T-helper 1 cell treated with Interleukin-12 subunit alpha and Interleukin-12 subunit beta and Interleukin-4 antibody, amounts not matched to agents 30 μg/mL and 1 μg/mL, for 36 hours (primary cell): Measurements from ENCODE around the gene GHITM.
"Not testable (repeated sequence)": the region's sequence is repeated elsewhere in the genome, so short reads cannot be mapped to it uniquely, and the experiment has no call there.

Experiments used
- H3K27ac Mint-ChIP-seq: one replicate; pipeline ENCODE4 v1.8.0; 2021; ENCODE audit warnings: mild to moderate bottlenecking, mixed read lengths
- H3K27me3 Mint-ChIP-seq: one replicate; pipeline ENCODE4 v1.8.0; 2021; ENCODE audit warnings: low read depth, mixed read lengths
- H3K36me3 Mint-ChIP-seq: one replicate; pipeline ENCODE4 v1.8.0; 2021; ENCODE audit warnings: low read depth, mixed read lengths
- H3K4me1 Mint-ChIP-seq: one replicate; pipeline ENCODE4 v1.8.0; 2021; ENCODE audit warnings: low read depth, mixed read lengths
- H3K4me3 Mint-ChIP-seq: one replicate; pipeline ENCODE4 v1.8.0; 2021; ENCODE audit warnings: mild to moderate bottlenecking, moderate library complexity, mixed read lengths
- H3K9me3 Mint-ChIP-seq: one replicate; pipeline ENCODE4 v1.8.0; 2021; ENCODE audit warnings: mixed read lengths

Gene GHITM

DNA sequence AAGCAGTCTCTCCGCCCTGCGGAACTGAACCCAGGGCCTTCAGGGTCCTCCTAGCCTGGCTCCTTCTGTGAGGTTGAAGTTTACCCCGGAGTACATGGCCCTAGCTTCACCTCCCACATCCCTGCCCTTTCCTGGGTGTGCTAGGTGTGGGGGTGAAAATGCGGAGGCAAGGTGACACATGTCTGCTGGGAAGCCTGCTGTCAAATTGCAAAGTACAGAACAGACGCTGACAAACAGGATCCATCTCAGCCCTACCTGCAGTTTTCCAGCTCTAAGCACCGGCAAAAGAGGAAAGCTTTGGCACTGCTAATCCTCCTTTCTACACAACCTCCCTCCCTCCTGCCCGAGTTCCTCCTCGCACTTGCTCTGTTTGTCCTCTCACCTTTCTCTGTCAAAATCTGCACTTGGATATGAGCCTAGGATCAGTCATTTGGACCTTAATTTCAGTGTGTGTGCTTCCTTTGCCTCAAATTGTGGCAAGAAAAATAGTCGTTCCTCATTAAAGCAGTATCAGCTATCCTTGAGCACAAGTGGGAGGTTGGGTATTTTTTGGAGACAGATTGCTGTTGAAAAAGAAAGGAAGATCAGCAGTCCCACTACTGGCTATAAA lies 19.9 kb downstream of the GHITM start:
- Mint-ChIP-seq H3K36me3 (peaks cover 10% of the 10 kb centered on the region), H3K4me1 (peaks cover 10% of the 10 kb centered on the region), H3K9me3 (no peaks in the 10 kb centered on the region), H3K4me3 (no peak overlapping the region), H3K27ac (no peak overlapping the region), H3K27me3 (peaks cover 25% of the 10 kb centered on the region)

DNA sequence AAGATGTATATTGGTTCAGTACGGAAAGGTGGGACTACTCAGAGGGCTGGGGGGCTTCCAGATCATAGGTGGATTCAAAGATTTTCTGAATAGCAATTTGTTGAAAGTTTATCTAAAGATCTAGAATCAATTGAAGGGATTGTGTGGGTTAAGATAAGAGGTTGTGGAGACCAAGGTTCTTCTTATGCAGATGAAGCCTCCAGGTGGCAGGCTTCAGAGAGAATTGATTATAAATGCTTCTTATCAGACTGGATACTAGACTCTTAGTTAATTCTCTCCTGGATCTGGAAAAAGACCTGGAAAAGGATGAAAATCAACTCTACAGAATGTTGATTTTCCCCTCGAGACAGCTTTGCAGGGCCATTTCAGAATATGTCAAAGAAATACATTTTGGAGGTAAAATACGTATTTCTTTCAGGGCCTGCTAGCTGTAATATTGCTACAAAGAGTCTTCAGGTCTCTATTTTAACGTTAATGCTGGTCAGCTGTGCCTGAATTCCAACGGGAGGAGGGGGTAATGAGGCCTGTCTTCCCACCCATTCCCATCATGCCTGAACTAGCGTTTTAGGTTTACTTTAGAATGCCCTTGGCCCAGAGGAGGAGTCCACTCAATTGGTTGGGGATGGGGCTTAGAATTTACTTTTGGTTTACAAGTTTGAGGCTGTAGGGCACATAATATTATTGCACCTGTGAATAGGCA lies 21.5 kb downstream of the GHITM start:
- H3K27ac Mint-ChIP-seq: no peak overlapping the region
- peaks cover 28% of the 10 kb centered on the region for H3K27me3 Mint-ChIP-seq
- H3K9me3 Mint-ChIP-seq: no peaks in the 10 kb centered on the region
- H3K36me3 Mint-ChIP-seq: peaks cover 3% of the 10 kb centered on the region
- H3K4me3 Mint-ChIP-seq: no peak overlapping the region
- peaks cover 10% of the 10 kb centered on the region for H3K4me1 Mint-ChIP-seq

DNA sequence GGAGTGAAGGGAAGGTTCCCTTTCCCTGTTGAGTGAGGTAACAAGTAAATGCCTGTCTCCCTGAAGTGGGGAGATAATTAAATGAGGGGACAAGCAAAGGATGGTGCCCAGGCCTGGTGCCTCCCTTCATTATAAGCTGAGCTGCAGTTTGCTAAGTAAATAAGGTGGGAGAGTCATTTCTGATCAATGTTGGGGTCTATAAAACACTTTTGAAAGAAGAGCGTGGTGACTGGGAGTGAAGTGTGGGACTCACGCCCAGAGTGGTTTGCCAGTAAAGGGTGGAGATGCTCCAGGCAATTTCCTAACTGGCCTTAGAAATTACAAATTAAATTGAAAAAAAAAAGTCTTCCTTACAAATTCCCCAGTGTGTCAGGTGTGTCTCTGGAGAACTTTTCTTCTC lies 24.7 kb downstream of the GHITM start:
- Mint-ChIP-seq H3K4me3 (no peak overlapping the region), H3K4me1 (peaks cover 2% of the 10 kb centered on the region), H3K9me3 (no peaks in the 10 kb centered on the region), H3K36me3 (no peaks in the 10 kb centered on the region), H3K27ac (no peak overlapping the region), H3K27me3 (peaks cover 28% of the 10 kb centered on the region)

DNA sequence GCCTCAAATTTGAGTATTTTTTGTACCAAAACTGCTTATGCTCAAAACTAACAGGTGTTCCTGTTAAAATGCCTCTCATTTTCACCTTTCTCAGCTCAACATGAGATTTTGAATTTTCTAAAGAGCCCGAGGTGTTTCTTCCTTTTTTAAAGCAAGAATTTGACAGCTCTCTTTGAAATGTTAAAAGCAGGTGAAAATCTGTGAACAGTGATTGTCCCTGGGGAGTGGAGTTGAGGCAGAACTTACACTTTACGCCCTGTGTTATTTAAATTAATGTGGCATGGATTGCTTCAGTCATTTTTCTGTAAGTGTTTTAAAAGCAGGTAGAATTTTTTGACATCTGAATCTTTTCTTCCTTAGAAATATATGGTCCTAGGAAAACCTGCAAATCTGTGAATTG lies 25.1 kb downstream of the GHITM start:
- no peaks in the 10 kb centered on the region for H3K36me3 Mint-ChIP-seq
- no peaks in the 10 kb centered on the region for H3K9me3 Mint-ChIP-seq
- H3K27me3 Mint-ChIP-seq: peaks cover 25% of the 10 kb centered on the region
- no peaks in the 10 kb centered on the region for H3K4me1 Mint-ChIP-seq
- no peak overlapping the region for H3K27ac Mint-ChIP-seq
- no peak overlapping the region for H3K4me3 Mint-ChIP-seq

DNA sequence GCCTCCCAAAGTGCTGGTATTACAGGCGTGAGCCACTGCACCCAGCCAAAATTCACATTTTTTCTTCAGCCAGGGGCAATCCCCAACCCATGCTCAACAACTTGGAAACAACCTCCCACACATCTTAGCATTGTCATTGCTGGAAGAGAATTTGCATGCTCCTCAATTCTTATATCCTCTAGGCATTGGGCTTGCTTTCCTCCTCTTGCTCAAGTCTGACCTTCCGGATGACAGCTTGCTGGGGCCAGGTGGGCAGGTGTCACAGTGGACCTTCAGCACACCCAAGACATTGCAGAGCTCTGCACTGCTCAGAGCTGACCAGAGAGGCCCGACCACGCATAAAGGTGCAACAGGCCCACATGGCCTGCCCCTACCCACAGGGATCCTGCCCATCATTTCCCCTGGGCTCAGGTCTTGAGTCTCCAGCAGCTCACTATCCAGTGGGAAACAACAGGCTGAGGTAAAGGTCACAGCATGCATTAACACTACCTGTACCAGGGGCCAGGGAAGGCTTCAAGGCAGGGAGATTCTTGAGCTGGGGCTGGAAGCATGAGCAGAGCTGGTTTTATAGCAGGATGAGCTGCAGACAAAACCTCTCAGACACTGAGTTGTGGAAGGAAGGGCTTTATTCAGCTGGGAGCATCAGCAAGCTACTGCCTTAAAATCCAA lies 27.4 kb downstream of the GHITM start:
- no peak overlapping the region for H3K27ac Mint-ChIP-seq
- H3K4me1 Mint-ChIP-seq: no peaks in the 10 kb centered on the region
- no peak overlapping the region for H3K4me3 Mint-ChIP-seq
- no peaks in the 10 kb centered on the region for H3K36me3 Mint-ChIP-seq
- H3K9me3 Mint-ChIP-seq: no peaks in the 10 kb centered on the region
- H3K27me3 Mint-ChIP-seq: peaks cover 21% of the 10 kb centered on the region

DNA sequence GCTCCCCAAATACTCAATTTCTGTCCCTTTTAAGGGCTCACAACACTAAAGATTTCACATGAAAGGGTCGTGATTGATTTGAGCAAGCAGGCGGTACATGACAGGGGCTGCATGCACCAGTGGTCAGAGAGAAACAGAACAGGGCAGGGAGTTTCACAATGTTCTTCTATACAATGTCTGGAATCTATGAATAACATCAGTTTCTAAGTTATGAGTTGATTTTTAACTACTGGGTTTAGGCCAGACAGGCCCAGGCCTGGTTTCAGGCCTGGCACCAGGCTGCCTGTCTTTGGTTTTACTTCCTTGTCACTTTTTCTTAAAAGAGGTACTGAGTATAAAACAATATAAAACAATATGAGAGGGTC lies 28.0 kb downstream of the GHITM start:
- H3K27ac Mint-ChIP-seq, H3K9me3 Mint-ChIP-seq, H3K4me1 Mint-ChIP-seq, H3K4me3 Mint-ChIP-seq, H3K36me3 Mint-ChIP-seq: not testable (repeated sequence)
- peaks cover 21% of the 10 kb centered on the region for H3K27me3 Mint-ChIP-seq

DNA sequence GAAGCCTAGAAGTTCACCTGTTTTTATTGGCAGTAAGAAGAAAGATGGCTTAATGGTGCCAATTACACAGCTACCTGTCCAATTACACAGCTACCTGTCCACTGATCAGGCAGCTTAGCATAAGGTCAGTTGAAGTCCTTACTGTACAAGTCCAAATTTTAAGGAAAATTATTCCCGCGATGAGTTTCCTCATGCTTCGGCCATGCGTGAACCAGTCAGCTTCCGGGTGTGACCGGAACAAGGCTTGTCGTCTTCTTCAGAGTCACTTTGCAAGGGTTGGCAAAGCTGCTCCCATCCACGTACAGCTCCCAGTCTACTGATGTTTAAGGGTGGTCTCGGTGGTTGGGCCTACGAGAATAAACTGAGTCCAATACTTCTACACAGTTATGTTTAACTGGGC lies 29.1 kb downstream of the GHITM start:
- H3K27me3 Mint-ChIP-seq: peaks cover 16% of the 10 kb centered on the region
- H3K4me3 Mint-ChIP-seq, H3K36me3 Mint-ChIP-seq, H3K9me3 Mint-ChIP-seq, H3K27ac Mint-ChIP-seq, H3K4me1 Mint-ChIP-seq: not testable (repeated sequence)

DNA sequence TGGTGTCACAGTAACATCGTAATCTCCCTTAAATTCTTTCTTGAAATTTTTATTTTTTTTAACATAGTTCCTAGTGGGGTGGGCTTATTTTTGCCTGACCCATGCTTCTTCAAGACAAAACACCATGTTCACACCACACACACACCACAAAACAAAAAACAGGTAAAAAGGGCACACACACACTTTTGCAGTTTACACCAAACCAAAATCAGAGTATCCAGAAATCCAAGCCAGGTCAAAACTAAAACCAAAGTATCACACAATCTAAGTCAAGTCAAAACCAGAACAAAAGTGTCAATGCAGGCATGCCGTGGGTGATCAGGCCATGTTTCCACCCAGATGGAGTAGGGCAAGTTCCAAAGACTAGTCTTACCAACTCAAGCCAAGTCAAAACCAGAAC lies 31.9 kb downstream of the GHITM start:
- H3K27ac Mint-ChIP-seq, H3K4me3 Mint-ChIP-seq, H3K4me1 Mint-ChIP-seq, H3K36me3 Mint-ChIP-seq, H3K27me3 Mint-ChIP-seq, H3K9me3 Mint-ChIP-seq: not testable (repeated sequence)

DNA sequence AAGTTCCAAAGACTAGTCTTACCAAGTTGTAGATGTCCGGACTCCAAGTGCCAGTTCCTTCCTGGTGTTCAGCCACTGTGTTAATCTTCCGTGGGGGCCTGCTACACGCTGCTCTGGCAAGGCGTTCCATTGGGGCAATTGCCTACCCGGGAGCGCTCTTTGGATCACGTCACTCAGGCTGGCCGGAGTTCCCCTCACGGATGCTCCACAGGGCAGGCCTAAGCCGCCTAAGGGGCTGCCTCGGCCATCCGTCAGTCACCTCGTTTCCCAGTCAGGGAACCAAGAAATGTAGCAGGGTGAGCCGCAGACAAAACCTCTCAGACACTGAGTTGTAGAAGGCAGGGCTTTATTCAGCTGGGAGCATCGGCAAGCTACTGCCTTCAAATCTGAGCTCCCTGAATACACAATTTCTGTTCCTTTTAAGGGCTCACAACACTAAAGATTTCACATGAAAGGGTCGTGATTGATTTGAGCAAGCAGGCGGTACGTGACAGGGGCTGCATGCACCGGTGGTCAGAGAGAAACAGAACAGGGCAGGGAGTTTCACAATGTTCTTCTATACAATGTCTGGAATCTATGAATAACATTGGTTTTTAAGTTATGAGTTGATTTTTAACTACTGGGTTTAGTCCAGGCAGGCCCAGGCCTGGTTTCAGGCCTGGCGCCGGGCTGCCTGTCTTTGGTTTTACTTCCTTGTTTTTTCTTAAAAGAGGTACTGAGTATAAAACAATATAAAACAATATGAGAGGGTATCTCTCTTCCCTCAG lies 32.6 kb downstream of the GHITM start:
- not testable (repeated sequence) for H3K4me1 Mint-ChIP-seq, H3K27ac Mint-ChIP-seq, H3K4me3 Mint-ChIP-seq, H3K27me3 Mint-ChIP-seq, H3K9me3 Mint-ChIP-seq, H3K36me3 Mint-ChIP-seq

DNA sequence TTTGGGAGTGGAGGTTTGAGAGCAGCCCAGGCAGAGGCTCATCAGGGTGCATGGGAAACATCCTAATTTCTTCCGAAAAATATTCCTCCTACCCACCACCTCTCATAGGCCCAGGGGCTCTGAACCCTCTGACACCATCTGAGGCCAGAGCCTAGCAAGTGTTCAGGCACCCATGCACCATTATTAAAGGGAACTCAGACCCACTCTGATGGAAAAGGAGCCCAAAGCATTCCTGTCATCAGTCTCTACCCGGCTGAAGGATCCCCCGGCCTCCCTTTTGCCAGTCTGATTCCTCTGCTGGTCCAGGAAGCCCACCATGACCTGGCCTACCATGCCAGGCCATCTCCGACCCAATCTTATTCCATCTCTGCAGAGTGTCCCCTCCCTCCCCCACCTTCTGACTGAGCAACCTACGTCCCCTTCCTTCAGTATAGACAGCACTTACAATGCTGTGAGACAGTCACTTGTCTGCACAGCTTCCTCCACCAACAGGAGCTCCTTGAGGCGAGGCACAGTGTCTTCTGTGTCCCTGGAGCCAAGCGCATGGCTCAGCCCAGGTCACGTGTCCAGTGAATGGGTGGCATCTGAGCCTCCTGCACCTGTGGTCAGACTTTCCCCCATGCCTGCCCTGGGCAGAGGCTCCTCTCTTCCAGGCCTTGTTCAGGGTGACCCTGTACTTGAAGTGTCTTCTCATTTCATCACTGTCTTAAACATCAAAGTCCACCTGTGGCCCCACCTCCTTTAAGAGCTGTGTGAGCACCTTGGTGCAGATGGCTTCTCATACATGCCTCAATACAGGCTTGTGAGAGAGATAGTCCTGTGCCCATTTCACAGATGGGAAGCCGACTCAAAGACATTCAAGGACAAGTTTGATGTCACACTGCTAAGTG lies 33.4 kb downstream of the GHITM start:
- Mint-ChIP-seq H3K27ac (no peak overlapping the region), H3K4me3 (no peak overlapping the region), H3K36me3 (no peaks in the 10 kb centered on the region), H3K4me1 (peaks cover 5% of the 10 kb centered on the region), H3K27me3 (peaks cover 5% of the 10 kb centered on the region), H3K9me3 (no peaks in the 10 kb centered on the region)

DNA sequence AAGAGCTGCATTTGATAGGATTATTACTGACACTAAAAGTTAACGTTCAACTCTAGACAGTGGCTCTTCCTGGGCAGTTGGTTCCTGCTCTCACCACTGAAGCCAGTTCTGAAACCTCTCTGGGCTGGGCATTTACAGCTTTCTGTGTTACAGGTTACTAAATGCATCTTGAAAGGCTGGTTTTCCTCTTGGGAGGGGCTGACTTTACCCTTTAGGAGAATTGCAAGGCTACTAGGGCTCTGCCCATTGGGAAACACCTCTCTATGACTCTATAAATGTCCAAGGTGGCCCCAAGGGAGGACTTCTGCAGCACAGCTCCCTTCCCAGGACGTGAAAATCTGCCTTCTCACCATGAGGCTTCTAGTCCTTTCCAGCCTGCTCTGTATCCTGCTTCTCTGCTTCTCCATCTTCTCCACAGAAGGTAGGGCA lies 34.2 kb downstream of the GHITM start, which contains the start of gene GPR15LG:
Gene GPR15LG, plus strand, starts transcription at position 301 of the 429 bp plus-strand sequence. Its CDS starts 51 bp downstream, at position 352.
- Mint-ChIP-seq H3K4me1 (peaks cover 5% of the 10 kb centered on the region), H3K27me3 (peaks cover 5% of the 10 kb centered on the region), H3K4me3 (no peak within 1 kb of the TSS), H3K9me3 (no peaks in the 10 kb centered on the region), H3K27ac (no peak within 1 kb of the TSS), H3K36me3 (no peaks in the 10 kb centered on the region)

DNA sequence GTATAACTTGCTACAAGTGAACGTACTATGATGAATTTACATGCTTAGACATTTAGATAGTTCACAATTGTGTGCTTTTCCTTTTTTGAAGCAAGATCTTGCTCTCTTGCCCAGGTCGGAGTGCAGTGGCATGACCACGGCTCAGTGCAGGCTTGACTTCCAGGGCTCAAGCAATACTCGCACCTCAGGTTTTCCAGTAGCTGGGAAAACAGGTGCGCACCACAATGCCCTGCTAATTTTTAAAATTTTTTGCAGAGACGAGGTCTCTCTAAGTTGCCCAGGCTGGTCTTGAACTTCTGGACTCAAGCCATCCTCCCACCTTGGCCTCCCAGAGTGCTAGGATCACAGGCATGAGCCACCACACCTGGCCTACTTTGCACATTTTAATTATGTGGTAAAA lies 36.1 kb downstream of the GHITM start:
- Mint-ChIP-seq H3K27ac (no peak overlapping the region), H3K9me3 (no peaks in the 10 kb centered on the region), H3K27me3 (peaks cover 4% of the 10 kb centered on the region), H3K36me3 (no peaks in the 10 kb centered on the region), H3K4me3 (no peak overlapping the region), H3K4me1 (peaks cover 5% of the 10 kb centered on the region)

DNA sequence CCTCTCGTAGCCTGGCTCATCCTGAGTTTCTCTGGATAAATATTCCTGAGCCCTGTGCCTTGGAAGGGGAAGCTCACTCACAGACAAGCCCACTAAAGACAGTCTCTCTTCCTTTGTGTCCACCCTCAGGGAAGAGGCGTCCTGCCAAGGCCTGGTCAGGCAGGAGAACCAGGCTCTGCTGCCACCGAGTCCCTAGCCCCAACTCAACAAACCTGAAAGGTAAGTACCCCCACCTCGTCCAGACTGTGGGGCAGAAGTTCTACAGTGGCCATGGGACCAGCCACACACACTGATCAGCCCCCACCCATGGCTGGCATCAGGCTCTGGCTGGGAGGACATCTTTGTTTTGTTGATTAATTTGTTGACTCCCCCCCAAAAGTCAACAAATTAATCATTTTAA lies 37.0 kb downstream of the GHITM start:
- Mint-ChIP-seq H3K36me3 (no peaks in the 10 kb centered on the region), H3K4me1 (peaks cover 5% of the 10 kb centered on the region), H3K4me3 (no peak overlapping the region), H3K27me3 (no peaks in the 10 kb centered on the region), H3K9me3 (no peaks in the 10 kb centered on the region), H3K27ac (no peak overlapping the region)
